Measurements from ENCODE around the gene MRPS26.
A peak's percentile ranks its signal among the peaks of the same experiment; 100 is the strongest.

DNA sequence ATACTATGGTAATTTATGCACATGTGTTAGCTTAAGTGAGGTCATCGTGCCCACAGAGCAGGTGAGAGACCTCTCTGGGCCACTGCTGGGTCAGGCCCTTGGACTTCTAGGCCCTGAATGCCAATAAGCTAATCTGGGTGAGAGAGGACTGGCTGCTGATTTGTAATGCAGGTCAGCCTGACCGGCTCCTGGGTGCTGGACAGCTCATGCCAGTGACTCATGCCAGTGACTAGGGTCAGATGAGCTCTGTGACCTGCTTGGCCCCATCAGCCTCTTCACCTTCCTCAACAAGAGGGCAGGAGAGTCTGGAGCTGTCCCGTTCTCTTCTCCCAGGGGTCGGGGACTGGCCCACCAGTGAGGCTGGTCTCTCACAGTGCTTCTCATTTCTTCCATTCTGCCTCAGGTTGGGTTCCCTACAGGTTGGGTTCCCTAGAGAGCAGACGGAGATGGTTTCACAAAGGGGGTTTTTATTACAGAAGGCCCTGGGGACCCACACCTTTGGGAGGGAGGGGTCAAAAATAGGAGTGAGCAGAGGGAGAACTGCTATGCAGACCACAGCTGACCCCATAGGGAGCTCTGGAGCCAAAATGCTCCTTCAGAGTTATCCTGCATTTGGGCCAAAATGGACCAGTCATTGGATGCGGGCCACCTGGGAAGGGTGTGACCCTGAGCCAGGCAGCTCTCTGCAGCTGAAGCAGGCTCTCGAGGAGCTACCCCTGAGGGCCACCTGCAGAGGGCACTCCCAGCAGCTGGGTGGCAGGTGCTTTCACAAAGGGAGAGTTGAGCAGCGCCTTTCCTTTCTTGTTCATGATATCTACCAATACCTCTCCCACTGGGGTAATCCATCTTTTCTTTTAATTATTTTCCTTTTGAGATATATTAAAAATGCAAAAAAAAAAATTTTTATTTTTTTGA, 23.4 kb downstream of the MRPS26 start:
- TF ChIP-seq, protein P1, sequence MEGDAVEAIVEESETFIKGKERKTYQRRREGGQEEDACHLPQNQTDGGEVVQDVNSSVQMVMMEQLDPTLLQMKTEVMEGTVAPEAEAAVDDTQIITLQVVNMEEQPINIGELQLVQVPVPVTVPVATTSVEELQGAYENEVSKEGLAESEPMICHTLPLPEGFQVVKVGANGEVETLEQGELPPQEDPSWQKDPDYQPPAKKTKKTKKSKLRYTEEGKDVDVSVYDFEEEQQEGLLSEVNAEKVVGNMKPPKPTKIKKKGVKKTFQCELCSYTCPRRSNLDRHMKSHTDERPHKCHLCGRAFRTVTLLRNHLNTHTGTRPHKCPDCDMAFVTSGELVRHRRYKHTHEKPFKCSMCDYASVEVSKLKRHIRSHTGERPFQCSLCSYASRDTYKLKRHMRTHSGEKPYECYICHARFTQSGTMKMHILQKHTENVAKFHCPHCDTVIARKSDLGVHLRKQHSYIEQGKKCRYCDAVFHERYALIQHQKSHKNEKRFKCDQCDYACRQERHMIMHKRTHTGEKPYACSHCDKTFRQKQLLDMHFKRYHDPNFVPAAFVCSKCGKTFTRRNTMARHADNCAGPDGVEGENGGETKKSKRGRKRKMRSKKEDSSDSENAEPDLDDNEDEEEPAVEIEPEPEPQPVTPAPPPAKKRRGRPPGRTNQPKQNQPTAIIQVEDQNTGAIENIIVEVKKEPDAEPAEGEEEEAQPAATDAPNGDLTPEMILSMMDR (optimal IDR thresholded peaks at IDR 0.05 in 1 of 3, IDR thresholded peaks at IDR 0.05 in 1 of 3, conservative IDR thresholded peaks at IDR 0.05 in 1 of 3; ENCODE audit: extremely low read depth in 1 of 3, insufficient read depth in 2 of 3, low read length in 3 of 3) = peak in 2 of 3 experiments; percentile 31 to 44
- no peak for TF ChIP-seq EZH2 (IDR thresholded peaks at IDR 0.05; ENCODE audit: low read length)

Measured in keratinocyte (primary cell).